HG02938 (cell line): ENCODE results near the gene C18orf54.
"Not testable (repeated sequence)": the region's sequence is repeated elsewhere in the genome, so short reads cannot be mapped to it uniquely, and the experiment has no call there.

Source experiments
- ATAC-seq: cut with Tn5 transposase; IDR thresholded peaks from one replicate; pipeline ENCODE4 v1.9.1; 2021; ENCODE audit warnings: mild to moderate bottlenecking, moderate library complexity; ENCODE audit not compliant: unreplicated experiment

The C18orf54 gene

DNA sequence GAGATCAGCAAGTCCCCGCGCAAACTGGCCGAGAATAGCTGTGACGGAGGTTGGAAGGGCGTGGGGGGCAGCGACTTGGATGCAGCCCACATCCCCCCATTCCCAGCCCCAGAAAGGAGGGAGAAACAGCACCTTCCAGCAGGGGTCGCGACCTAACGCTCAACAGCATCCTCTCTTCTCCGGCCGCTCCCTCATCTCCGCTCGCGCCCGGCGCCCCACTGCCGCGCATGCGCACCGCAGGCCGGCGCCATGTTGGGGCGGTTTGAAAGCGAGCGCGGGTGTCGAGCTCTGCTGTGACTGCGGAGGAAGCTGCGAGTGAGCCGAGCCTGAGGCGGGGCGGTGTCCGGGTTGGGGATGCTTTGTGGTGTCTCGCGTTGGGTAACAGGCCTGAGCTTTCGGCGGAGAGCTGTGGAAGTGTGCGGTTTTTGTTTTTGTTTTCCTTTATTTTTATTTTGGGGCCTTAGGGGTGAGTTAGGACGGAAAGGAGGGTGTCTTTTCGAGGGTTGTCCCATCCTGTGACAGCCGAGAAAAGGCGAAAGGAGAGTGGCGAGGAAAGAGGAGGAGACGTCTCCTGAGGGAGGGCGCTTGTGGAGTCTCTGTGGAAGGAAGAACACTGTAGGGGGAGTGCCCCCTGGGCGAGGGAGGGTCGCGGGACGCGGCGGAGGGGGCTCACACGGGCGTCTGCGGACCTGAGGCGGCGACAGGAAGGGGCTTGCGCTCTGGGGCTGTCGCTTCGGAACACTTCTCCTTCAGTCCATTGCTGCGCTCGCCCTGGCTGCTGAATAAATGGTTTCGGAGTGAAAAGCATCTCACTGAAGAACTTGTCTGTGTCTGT is at the start of gene C18orf54, which contains the start of gene STARD6:
Gene C18orf54 (plus strand): TSS at position 247 of the 835 bp plus-strand sequence. CDS start 2,667 bp downstream, outside the sequence.
Gene STARD6 (minus strand): TSS at position 199 of the 835 bp plus-strand sequence. CDS start 3,285 bp downstream, outside the sequence.
- ATAC-seq: peak; percentile 84

DNA sequence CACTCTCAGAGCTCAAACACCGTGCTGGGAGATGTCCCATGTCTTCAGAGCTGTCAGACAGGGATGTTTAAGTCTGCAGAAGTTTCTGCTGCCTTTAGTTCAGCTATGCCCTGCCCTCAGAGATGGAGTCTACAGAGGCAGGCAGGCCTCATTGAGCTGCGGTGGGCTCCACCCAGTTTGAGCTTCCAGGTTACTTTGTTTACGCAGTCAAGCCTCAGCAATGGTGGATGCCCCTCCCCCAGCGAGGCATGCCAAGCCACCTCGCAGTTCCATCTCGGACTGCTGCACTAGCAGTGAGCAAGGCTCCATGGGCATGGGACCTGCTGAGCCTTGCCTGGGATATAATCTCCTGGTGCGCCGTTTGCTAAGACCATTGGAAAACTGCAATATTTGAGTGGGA is 48.1 kb upstream of the C18orf54 start:
- not testable (repeated sequence) for ATAC-seq

DNA sequence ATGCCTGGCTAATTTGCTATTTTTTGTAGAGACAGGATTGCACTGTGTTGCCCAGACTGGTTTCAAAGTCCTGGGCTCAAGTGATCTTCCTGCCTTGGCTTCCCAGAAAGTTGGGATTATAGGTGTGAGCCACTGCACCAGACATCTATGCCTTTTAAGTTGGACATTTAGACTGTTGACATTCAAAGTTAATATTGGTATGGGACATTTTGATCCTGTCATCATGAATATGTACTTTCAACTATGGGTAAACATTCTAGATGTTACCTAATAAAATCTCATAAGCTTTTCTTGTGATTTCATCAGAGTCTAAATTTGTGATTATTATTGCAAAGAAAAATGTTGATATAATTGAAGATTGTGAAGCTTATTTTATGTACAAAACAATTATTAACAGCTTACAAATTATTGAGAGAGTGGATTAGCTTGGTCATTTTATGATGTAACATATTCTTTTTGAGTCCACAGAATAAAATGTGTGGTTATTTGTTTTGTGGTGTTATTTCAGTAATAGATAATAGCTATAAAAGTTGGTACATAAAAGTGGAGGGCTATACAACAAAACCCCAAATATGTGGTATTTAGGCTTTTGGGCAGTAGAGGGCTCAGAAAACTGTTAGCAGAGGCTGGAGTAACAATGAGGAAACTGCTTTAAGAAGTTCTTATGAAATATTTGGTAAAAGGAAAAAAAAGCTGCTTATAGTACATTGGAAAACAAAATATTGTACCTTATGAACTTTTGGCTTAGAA is 41.5 kb upstream of the C18orf54 start:
- ATAC-seq: no peak

DNA sequence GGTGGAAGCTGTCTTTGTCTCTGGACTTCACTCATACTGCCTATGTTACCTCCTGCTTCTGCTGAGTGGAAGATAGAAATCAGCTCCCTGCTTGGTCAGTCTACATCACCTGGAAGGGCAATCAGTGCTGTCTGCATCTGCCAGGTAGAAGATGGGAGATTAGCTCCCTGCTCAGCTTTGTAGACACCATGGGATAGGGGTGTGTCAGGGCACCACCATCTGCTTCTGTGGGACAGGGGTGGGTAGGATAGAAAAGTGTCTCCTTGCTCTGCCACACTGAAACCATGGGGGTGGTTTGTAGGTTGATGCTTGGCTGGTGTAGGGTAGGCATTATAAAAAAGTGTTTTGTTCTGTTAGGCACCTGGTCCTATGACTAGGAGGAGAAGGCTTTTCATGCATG is 34.1 kb upstream of the C18orf54 start:
- no peak for ATAC-seq

DNA sequence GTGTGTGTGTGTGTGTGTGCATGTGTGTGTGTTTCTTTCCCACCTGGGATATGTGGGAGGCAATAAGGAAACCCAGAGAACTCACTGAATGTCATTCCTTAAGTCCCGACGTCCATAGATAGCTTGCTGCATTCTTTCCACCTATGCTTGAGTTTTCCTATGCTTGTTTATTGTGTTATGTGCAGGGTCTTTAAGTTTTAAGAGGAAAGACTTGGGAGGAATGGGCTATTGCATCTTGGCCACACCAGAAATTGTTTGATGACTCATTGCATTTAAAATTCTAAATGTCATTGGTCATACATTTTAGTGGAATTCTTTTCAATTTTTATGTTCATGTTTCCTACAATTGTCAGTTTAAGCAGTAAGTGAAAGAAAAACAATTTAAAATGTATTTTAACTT is 33.7 kb upstream of the C18orf54 start:
- no peak for ATAC-seq

DNA sequence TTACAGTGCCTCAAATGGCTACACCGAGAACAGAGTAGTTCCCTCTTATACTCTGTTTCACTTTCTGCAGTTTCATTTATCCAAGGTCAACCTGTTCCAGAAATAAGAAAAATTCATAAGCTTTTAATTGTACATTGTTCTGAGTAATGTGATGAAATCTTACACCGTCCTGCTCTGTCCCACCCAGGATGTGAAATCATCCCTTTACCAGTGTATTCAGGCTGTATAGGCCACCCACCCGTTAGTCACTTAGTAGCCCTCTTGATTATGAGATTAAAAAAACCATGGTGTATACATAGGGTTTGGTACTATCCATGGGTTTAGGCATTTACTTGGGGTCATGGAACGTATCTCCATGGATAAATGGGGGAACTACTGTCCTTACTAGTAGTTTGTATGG is 29.9 kb upstream of the C18orf54 start:
- no peak for ATAC-seq

DNA sequence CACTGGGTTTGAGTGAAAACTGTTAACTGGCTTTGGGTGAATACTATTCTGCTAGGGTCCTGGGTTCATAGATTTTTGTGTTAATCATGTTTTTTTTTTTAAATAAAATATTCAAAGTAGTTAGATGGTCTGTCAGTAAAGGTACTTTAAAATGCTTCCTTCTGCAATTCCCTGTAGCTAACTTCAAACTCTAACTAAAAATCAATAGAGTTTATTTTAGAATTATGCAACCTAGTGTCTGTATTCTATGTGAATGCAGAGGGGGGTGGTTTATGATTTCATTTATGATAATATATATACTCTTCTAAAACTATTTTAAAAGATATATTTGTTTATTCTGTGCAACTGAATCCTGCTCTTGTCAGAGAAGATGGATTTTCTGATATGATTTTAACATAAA is 27.9 kb upstream of the C18orf54 start:
- ATAC-seq: no peak

DNA sequence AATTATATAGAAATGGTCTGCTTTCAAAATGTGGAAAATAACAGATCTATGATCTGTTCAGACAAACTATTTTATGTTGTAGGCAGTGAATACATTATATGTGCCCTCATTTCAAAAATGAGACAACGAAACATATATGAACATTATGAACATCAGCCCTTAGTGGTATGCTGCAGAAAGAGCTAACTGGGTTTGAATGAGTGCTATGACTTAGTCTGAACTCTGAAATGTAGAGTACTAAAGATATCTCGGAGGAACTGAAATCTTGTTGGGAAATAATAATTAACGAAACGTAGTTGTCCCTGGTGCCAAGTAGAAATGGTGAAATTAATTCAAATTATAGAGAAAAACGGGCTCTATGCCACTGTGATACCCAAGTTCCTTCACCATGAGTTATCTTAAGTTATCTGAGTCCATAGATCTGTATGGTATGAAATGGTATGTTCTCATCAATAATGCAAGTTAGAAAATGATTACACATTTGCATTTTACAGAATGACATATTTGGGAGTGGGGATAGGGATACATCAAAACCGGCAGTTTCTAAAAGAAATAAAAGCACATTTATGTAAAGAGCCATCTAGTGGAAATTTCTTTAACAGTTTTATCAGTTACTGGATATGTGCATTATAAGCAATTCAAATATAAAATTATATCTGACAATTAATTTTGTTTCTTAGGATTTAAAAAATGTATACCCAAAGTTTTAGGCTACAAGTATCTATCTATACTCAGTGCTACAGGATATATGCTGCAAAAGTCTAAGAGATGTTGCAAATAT is 26.7 kb upstream of the C18orf54 start:
- ATAC-seq: no peak

DNA sequence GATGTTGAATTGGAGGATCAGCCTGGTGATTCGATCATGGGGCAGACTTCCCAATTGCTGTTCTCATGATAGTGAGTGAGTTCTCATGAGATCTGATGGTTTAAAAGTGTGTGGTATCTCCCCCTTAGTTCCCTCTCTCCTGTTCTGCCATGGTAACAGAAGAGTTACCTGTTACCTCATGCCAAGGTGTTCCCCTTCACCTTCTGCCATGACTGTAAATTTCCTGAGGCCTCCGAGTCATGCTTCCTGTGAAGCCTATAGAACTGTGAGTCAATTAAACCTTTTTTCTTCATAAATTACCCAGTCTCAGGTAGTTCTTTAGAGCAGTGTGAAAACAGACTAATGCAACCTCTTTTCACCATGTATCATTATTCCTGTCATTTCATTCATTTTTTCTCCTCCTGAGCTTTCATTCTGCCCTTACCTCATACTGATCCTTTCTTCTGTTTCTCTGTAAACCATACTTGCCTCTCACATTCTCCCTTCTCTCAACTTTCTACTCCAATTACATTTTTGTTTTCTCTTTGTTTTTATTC is 22.0 kb upstream of the C18orf54 start:
- ATAC-seq: no peak

DNA sequence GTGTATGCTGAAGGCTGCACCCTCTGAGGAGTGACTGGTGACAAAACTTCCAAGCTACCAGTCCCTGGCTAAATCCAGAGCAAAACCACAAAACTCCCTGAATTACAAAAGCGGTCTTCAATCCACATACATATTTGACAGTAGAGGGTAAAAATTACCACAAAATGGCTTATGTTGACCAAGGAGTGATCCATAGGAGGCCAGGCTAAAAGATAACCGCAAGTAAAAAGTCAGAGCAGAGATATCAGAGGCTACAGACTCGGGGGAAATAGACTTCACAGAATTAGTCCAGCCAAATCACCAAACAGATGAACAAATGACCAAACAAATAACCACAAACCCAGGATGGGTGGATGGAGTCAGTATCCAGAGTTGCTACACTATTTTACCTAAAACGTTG is 19.5 kb upstream of the C18orf54 start:
- no peak for ATAC-seq

DNA sequence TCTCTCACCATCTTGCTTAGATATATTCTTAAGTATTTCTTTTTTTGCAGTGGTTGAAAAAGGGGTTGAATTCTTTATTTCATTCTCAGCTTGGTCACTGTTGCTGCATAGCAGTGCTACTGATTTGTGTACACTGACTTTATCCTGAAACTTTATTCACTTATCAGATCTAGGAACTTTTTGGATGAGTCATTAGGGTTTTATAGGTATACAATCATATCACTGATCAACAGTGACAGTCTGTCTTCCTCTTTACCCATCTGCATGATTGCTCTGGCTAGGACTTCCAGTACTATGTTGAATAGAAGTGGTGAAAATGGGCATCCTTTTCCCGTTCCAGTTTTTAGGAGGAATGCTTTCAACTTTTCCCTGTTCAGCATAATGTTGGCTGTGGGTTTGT is 6.5 kb upstream of the C18orf54 start:
- no peak for ATAC-seq

DNA sequence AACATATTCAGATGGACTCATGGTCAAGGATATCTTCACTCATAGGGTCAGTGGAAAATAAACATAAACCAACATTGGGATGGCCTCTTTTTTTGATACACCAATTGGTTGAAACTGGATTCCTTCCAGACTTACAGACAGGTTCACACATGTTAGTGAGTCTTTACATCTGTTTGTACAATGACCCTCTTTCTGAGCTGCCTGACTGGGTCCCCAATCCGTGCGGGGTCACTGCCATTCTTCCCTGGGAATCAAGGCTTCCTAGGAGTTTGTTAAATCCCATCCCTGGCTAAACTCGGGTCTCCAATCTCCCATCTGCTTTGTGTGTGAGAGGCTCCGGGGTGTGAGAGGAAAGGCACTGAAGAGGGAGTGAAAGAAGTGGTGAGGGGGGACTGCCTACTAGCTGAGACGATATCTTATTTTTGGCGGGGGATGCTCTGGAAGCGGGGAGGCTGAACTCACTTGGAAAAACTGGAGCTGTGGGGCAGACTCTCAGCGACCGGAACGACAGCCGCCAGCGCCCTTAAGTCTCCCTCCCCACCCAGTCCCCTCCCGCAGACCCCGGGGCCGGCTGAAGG is 535 bp upstream of the C18orf54 start:
- ATAC-seq: peak; percentile 19

DNA sequence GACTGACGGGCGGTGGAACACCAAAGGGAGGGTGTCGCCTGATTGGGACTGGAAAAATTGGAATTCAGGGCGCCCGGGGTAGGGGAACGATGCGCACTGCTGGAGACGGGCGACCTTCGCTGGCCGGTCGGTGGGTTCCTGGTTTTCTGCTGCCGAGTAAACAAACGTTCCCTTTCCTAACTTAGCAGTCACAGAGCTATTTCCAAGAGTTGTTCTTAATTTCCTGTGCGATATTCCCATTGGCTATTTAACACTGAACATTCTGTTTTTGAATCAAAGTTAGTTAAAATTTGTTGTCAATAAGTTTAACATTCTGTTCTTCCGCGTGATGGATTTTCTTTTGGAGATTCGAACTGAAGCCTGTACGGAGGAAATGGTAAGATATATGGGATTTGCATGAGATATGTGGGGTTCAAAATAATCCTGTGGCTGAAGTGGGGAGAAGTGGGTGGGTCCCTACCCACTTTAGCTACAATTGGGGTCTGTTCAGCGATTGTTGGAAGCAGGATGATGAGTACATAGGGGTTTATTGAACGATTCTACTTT is 862 bp downstream of the C18orf54 start:
- ATAC-seq: no peak

DNA sequence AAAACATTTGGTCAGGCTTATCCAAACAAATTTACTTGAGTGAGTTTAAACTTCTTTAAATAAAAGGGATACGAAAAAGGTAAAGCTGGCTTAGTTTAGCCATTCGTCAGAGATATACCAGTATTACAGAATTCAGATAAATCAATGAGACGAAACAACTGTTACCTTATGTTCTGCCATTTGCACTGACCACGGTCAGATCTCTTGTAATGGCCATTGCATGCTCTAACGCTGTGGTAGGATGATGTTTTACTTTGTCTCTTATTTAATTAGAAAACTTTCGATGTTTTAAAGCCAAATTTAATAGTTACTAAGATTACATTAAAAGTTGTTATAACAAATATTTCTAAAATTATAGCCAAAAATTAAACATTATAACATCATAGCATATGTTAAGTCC is 1.5 kb downstream of the C18orf54 start:
- ATAC-seq: no peak

DNA sequence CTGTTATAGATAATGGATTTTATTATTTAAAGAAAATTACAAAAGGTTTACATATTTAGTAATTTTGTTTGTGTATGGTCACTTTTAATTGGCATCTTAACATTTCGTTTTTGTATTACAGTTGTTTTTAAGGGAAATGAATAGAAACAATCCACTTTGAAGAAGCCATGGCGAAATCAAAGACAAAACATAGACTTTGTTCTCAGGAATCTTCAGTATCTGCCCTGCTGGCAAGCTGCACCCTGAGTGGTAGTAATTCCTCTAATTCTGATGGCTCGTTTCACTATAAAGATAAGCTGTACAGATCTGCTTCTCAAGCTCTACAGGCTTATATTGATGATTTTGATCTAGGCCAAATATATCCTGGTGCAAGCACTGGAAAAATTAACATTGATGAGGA is 2.7 kb downstream of the C18orf54 start:
- no peak for ATAC-seq

DNA sequence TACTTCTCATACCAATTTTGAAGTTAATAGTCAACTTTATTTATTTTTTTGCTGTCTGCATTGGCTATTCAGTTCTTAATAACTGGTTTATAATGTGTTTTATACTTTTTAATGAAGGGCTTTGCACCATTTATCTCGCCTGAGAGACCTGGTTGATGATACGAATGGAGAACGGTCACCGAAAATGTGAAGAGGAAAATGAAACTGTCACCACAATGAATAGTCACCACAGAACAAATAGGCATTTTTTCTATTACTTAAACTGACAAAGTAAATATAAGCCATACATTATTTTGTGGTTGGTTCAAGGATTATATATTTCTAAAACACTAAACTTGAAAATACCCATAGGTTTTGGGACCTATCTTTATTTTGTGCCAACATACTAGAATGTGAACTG is 20.4 kb downstream of the C18orf54 start:
- no peak for ATAC-seq

DNA sequence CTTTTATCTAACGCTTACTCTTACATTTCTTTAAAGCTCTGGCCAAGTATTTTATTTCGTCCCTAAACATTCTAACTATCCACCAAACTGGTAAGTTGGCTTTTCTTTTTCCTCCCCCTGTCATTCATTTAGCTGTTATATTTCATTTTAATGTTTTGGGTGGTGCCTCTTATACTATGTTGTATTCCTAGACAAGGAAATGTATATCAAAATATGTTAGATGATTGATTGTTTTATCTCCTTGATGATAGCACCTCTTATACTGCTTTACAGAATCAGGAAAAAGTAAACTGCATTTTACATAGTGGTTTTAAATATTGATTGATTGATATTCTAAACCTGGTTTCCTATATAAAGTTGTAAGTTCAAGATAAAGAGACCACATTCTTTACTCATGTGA is 23.9 kb downstream of the C18orf54 start:
- ATAC-seq: no peak

DNA sequence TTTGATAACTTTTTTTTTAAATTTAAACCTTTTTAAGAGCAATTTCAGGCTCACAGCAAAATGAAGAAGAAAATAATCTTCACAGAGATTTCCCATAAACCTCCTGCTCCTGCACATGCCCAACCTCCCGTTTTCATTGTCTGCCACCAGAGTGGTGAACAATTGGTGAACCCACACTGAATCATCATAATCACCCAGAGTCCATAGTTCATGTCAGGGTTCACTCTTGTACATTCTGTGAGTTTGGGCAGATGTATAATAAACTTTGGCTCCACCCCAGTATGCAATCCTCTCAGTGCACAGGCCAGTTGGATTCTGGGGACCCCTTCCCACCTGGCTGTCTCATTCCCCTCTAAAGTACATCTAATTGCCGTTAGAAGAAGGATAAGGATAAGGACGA is 24.4 kb downstream of the C18orf54 start:
- ATAC-seq: no peak

DNA sequence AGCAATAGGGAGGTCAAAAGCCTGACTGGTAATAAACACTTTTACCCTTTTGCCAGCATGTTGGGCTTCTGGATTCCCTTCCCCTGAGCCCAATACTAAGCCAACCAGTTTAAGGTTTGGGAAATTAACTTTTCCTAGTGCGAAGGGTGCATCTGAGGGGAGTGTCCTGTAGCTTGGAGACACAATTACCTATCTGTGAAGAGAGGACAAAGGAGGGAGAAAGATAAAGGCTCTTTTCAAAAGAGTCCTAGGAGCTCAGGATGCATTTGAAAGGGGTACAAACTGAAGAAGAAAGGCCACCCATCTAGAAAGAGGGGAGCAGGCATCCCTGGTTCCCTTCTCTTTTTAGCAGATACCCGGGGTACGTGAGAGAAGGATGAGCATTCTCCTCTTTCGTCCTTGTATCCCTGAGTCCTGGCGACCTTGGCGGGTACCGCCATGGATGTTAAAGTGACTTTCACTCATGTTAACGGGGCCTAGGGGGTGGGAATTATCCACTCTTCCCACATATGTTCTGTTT is 25.1 kb downstream of the C18orf54 start:
- no peak for ATAC-seq

DNA sequence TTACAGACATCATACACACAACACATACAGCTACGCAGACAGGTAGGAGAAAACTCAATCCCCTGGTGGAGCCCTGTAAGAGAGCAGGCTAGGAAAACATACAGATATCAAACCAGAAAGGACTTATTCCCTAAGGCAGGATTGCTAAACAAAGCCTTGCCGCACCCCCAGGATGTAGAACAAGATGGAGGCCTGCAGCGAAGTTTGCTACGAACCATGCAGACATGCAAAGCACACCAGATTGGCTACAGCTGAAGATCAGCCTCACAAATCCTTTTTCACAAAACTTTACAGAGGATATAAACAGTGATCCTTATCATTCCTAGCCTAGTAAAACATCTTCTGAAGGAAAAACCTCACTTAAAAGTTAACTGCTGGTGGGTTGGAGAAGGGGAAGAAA is 28.3 kb downstream of the C18orf54 start:
- ATAC-seq: no peak
